Small intestine (tissue), 7 donors: ENCODE results near the gene MEGF11. TPM values are rescaled to one million over a fixed set of nuclear protein-coding genes. Genes with fewer than 3 reads are reported as not detected.

Experiments
- DNase-seq, 2 donors: peaks; one replicate each; pipeline versions ENCODE4 v3.0.0 to v3.0.0-alpha.2; 2013
- FAIRE-seq: peaks from 2 replicates; lab custom pipeline; 2012; peaks lifted over from hg19 to GRCh38; lab: Jason Lieb, UNC
- H3K27ac ChIP-seq, 3 donors: one replicate each; pipeline ENCODE4 v1.5.1; 2013; ENCODE audit warnings: low read length in 2 of 3, mild to moderate bottlenecking in 2 of 3, control low read depth in 1 of 3, inconsistent platforms in 1 of 3, low read depth in 1 of 3, moderate library complexity in 1 of 3
- H3K27me3 ChIP-seq, 3 donors: one replicate each; pipeline ENCODE4 v1.6.1; 2013; ENCODE audit warnings: low read length in 3 of 3, inconsistent platforms in 1 of 3; ENCODE audit not compliant: control insufficient read depth in 3 of 3, insufficient read depth in 3 of 3
- H3K36me3 ChIP-seq, 3 donors: one replicate each; pipeline ENCODE4 v1.6.1; 2013; ENCODE audit warnings: low read length in 3 of 3, inconsistent platforms in 1 of 3, low read depth in 1 of 3, mild to moderate bottlenecking in 1 of 3, moderate library complexity in 1 of 3; ENCODE audit not compliant: control insufficient read depth in 3 of 3, insufficient read depth in 2 of 3
- H3K4me1 ChIP-seq, 3 donors: one replicate each; pipeline ENCODE4 v1.6.1; 2013; ENCODE audit warnings: low read length in 2 of 3, inconsistent platforms in 1 of 3, low read depth in 1 of 3, mild to moderate bottlenecking in 1 of 3, moderate library complexity in 1 of 3; ENCODE audit not compliant: control insufficient read depth in 3 of 3, insufficient read depth in 2 of 3
- H3K4me3 ChIP-seq, 3 donors: one replicate each; pipeline ENCODE4 v1.5.1; 2013; ENCODE audit warnings: low read length in 3 of 3, control low read depth in 1 of 3, inconsistent platforms in 1 of 3, low read depth in 1 of 3, mild to moderate bottlenecking in 1 of 3, moderate library complexity in 1 of 3
- H3K9me3 ChIP-seq, 2 donors: one replicate each; pipeline ENCODE4 v1.6.1; 2013; ENCODE audit warnings: low read depth in 1 of 2, low read length in 1 of 2; ENCODE audit not compliant: control insufficient read depth in 2 of 2, insufficient read depth in 1 of 2
- WGBS, 3 donors: extraction: QIAGEN DNeasy Blood & Tissue Kit; methylation state at CpG; one replicate each; pipeline ENCODE4 v1.1.7; 2013; 5-methylcytosine and 5-hydroxymethylcytosine counted together
- polyA plus RNA-seq, 4 donors: library from polyadenylated mRNA; stranded (reverse) in 3 of 4; unstranded in 1 of 4; fragments of 200-250 nt in 3 of 4; fragments of 120-200 nt in 1 of 4; gene quantifications; one replicate each; pipeline versions ENCODE4 v1.2.1 to v1.2.3, GENCODE V29; 2013
- donor health status: healthy with polysubstance abuse.
- donor health status: control.
- donor health status: control.
- donor health status: Bipolar disorder and iron deficiency.
- donor health status: healthy.

The MEGF11 gene
- polyA plus RNA-seq, 4 donors: 0.24 to 0.41 TPM; not detected in 2

GRCh38 chr15:66024116-66024515 is 229.4 kb downstream of the MEGF11 start:
- no peaks in the 10 kb centered on the region for H3K9me3 ChIP-seq
- no peaks in the 10 kb centered on the region for H3K4me1 ChIP-seq
- WGBS, 3 donors: 83 to 96% (median 94%) methylated on average over 4 of the region's 4 CpGs
- DNase-seq (no peak), FAIRE-seq (no peak)
- no peak overlapping the region for H3K4me3 ChIP-seq
- no peak overlapping the region for H3K27ac ChIP-seq
- peaks cover 0 to 24% (median 3%) of the 10 kb centered on the region in 3 donors for H3K27me3 ChIP-seq
- no peaks in the 10 kb centered on the region for H3K36me3 ChIP-seq

DNA sequence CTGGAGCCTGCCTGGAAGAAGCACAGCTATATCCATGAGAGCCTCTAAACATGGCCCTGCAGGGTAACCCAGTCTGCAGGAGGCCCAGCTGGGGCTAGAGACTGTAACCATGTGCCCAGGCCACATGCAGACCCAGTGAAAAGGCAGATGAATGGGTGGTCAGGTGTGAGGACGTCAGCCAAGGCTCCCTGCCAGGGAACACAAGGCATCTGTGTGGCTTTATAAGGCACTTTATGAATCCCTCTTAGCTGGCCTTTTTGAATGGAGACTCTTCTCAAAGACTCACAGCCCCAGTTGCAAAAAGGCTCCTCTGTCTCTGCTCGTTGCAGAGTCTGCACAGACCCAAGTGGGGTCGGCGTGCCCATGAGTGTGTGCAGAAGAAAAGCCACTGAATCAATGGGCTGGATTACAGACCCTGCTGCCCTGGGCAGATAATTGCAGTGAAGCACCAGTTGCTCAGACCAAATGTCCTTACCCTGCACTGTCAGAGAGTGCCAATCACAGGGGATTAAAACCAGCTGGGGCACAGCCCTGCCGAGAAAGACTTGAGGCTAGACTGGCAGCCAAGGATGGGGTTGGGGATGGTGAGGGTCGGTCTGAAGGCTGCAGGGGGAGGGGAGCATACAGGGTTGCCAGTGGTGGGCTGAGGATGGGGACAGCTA is 230.1 kb downstream of the MEGF11 start:
- DNase-seq: no peak
- H3K36me3 ChIP-seq: no peaks in the 10 kb centered on the region
- WGBS, 3 donors: 61 to 72% (median 66%) methylated on average over 6 of the region's 6 CpGs

GRCh38 chr15:66022163-66022525 is 231.4 kb downstream of the MEGF11 start:
- Histone ChIP-seq H3K4me3 (no peak overlapping the region), H3K27me3 (peaks cover 0 to 22% (median 3%) of the 10 kb centered on the region in 3 donors), H3K9me3 (no peaks in the 10 kb centered on the region), H3K4me1 (no peaks in the 10 kb centered on the region), H3K36me3 (no peaks in the 10 kb centered on the region), H3K27ac (no peak overlapping the region)
- WGBS, 3 donors: 71 to 75% (median 75%) methylated on average over 3 of the region's 3 CpGs
- DNase-seq: no peak
- no peak for FAIRE-seq

More for the DNA sequence above, 230.1 kb downstream of the MEGF11 start:
- Histone ChIP-seq H3K27ac (no peak overlapping the region), H3K9me3 (no peaks in the 10 kb centered on the region), H3K4me3 (no peak overlapping the region), H3K27me3 (peaks cover 0 to 24% (median 3%) of the 10 kb centered on the region in 3 donors), H3K4me1 (no peaks in the 10 kb centered on the region)
- FAIRE-seq: no peak

DNA sequence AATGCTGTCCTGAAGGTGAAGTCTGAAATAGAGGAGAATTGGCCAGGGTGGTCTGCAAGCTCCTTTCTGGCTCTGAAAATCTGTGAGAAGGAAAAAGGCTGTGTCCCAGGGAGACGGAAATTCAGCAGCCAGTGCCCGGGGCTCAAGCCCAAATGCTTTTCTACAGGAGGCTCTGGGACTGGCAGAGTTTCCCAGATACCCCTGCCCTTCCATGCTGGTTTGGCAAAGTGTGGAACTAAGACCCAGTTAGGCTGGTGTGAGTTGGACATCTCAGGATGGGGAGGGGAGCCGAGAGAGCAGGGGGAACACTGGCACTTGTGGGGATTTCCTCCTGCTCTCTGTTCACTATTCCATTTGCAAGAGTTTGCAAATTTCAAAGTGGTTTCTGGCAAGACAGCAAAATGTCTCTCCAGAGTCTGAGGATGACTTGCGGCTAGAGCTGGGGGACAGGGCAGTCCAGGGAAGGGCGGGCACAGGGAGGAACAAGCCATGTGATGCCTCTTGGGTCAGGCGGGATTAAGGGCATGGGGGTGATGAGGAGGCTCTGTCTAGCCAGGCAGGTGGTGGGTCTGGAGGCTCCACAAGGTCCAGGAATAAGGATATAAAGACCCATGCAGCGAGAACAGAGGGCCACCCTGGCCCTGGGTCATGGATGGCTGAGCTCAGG is 231.9 kb downstream of the MEGF11 start:
- no peak for DNase-seq
- H3K4me3 ChIP-seq: no peak overlapping the region
- H3K36me3 ChIP-seq: no peaks in the 10 kb centered on the region
- no peak overlapping the region for H3K27ac ChIP-seq
- H3K4me1 ChIP-seq: no peaks in the 10 kb centered on the region
- 80 to 85% (median 83%) methylated on average over 7 of the region's 7 CpGs for WGBS, 3 donors
- H3K27me3 ChIP-seq: peaks cover 0 to 18% (median 3%) of the 10 kb centered on the region in 3 donors
- H3K9me3 ChIP-seq: no peaks in the 10 kb centered on the region
- FAIRE-seq: no peak

GRCh38 chr15:66019826-66020398 is 233.6 kb downstream of the MEGF11 start:
- Histone ChIP-seq H3K27me3 (peaks cover 0 to 7% (median 2%) of the 10 kb centered on the region in 3 donors), H3K4me1 (no peaks in the 10 kb centered on the region), H3K27ac (no peak overlapping the region), H3K9me3 (no peaks in the 10 kb centered on the region), H3K36me3 (no peaks in the 10 kb centered on the region), H3K4me3 (no peak overlapping the region)
- FAIRE-seq (no peak), DNase-seq (no peak)
- 84 to 85% (median 85%) methylated on average over 10 of the region's 10 CpGs for WGBS, 3 donors

DNA sequence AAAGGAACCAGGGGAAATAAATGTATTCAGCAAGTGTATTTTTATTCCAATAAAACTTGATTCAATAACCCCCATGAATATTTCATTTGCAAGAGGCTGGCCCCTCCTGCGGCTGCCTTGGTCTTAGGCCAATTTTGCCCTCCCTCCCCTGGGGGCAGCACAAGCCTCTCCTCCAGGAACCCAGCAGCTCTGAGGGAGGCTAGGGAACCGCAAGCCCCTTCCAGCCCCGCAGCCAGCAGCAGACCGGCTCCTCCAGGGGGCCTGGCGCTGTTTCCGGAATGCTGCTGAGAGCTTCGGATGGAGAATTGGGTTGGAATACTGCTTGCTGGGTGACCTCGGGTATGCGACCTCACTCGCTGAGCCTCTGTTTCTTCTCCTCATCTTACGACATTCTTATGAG is 234.2 kb downstream of the MEGF11 start:
- no peaks in the 10 kb centered on the region for H3K36me3 ChIP-seq
- H3K27me3 ChIP-seq: peaks cover 0 to 6% (median 2%) of the 10 kb centered on the region in 3 donors
- H3K27ac ChIP-seq: no peak overlapping the region
- no peak overlapping the region for H3K4me3 ChIP-seq
- H3K4me1 ChIP-seq: no peaks in the 10 kb centered on the region
- H3K9me3 ChIP-seq: no peaks in the 10 kb centered on the region
- FAIRE-seq: no peak
- WGBS, 3 donors: 53 to 82% (median 74%) methylated on average over 11 of the region's 11 CpGs
- DNase-seq: no peak

GRCh38 chr15:66018488-66018797 is 235.1 kb downstream of the MEGF11 start:
- H3K4me1 ChIP-seq: no peaks in the 10 kb centered on the region

GRCh38 chr15:66017792-66018487 is 235.6 kb downstream of the MEGF11 start:
- Histone ChIP-seq H3K27me3 (peaks cover 0 to 2% (median 0%) of the 10 kb centered on the region in 3 donors), H3K36me3 (no peaks in the 10 kb centered on the region), H3K4me3 (no peak overlapping the region), H3K27ac (no peak overlapping the region), H3K4me1 (no peaks in the 10 kb centered on the region), H3K9me3 (no peaks in the 10 kb centered on the region)
- DNase-seq (no peak), FAIRE-seq (no peak)
- 78 to 84% (median 82%) methylated on average over 10 of the region's 10 CpGs for WGBS, 3 donors

More at GRCh38 chr15:66018488-66018797, 235.1 kb downstream of the MEGF11 start:
- Histone ChIP-seq H3K4me3 (no peak overlapping the region), H3K27me3 (peaks cover 0 to 2% (median 0%) of the 10 kb centered on the region in 3 donors), H3K27ac (no peak overlapping the region), H3K36me3 (no peaks in the 10 kb centered on the region), H3K9me3 (no peaks in the 10 kb centered on the region)
- FAIRE-seq (no peak), DNase-seq (no peak)
- WGBS, 3 donors: 82 to 86% (median 82%) methylated on average over 8 of the region's 8 CpGs
